Dermis microvascular lymphatic vessel endothelial cell (primary cell): ENCODE data around the gene PAX8. TPM values are rescaled to one million over a fixed set of nuclear protein-coding genes. Genes with fewer than 3 reads are reported as not detected.
A peak's percentile ranks its signal among the peaks of the same experiment; 100 is the strongest.

Experiments
- DNase-seq, 2 donors: peaks; one replicate each; pipeline versions ENCODE4 v3.0.0 to v3.0.0-alpha.2; 2010; ENCODE audit warnings: low read depth in 2 of 2
- total RNA-seq: library from RNA; depleted of rRNA; stranded (reverse); fragments of >200 nt; gene quantifications from 2 replicates; pipeline ENCODE4 v1.2.1, GENCODE V29; 2014

Gene PAX8
- total RNA-seq, 1 donor from 2014 or later = under 0.01 TPM

- DNase-seq = no peak
These were observed 69.6 kb downstream of the PAX8 start for GRCh38 chr2:113209011-113209645.

- no peak for DNase-seq
These were observed 70.3 kb downstream of the PAX8 start for GRCh38 chr2:113208396-113208795.

- DNase-seq = no peak
These were observed 71.7 kb downstream of the PAX8 start for GRCh38 chr2:113207021-113207420.

- no peak for DNase-seq
These were observed 72.5 kb downstream of the PAX8 start for GRCh38 chr2:113206251-113206650.

GRCh38 chr2:113203901-113204519, 74.7 kb downstream of the PAX8 start:
- peak; percentile 52 to 72 for DNase-seq

GRCh38 chr2:113203217-113203530, 75.5 kb downstream of the PAX8 start:
- DNase-seq = no peak

GRCh38 chr2:113202305-113203216, 76.2 kb downstream of the PAX8 start:
- no peak for DNase-seq

- no peak for DNase-seq
These were observed 77.0 kb downstream of the PAX8 start for GRCh38 chr2:113201496-113202304.

GRCh38 chr2:113200736-113201490, 77.8 kb downstream of the PAX8 start:
- DNase-seq = no peak

GRCh38 chr2:113200236-113200635, 78.5 kb downstream of the PAX8 start:
- DNase-seq = no peak

GRCh38 chr2:113198790-113199612, 79.7 kb downstream of the PAX8 start:
- DNase-seq = peak; percentile 23 to 67

- no peak for DNase-seq
These were observed 80.5 kb downstream of the PAX8 start for GRCh38 chr2:113198048-113198789.

GRCh38 chr2:113197347-113198047, 81.2 kb downstream of the PAX8 start:
- no peak for DNase-seq

GRCh38 chr2:113196839-113197238, 81.9 kb downstream of the PAX8 start:
- no peak for DNase-seq

GRCh38 chr2:113195923-113196501, 82.7 kb downstream of the PAX8 start:
- DNase-seq = no peak

- no peak for DNase-seq
These were observed 86.1 kb downstream of the PAX8 start for GRCh38 chr2:113192459-113193100.

GRCh38 chr2:113190871-113191270, 87.8 kb downstream of the PAX8 start:
- no peak for DNase-seq

- DNase-seq = no peak
These were observed 91.0 kb downstream of the PAX8 start for GRCh38 chr2:113187771-113188170.
